AG20443 (cell line): ENCODE measurements around the gene REEP2.
"Not testable (repeated sequence)": the region's sequence is repeated elsewhere in the genome, so short reads cannot be mapped to it uniquely, and the experiment has no call there.

Experiments
- DNase-seq: peaks from one replicate; pipeline ENCODE4 v3.0.0; 2012; ENCODE audit warnings: low spot score, mixed read lengths

REEP2 gene, protein sequence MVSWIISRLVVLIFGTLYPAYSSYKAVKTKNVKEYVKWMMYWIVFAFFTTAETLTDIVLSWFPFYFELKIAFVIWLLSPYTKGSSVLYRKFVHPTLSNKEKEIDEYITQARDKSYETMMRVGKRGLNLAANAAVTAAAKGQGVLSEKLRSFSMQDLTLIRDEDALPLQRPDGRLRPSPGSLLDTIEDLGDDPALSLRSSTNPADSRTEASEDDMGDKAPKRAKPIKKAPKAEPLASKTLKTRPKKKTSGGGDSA

DNA sequence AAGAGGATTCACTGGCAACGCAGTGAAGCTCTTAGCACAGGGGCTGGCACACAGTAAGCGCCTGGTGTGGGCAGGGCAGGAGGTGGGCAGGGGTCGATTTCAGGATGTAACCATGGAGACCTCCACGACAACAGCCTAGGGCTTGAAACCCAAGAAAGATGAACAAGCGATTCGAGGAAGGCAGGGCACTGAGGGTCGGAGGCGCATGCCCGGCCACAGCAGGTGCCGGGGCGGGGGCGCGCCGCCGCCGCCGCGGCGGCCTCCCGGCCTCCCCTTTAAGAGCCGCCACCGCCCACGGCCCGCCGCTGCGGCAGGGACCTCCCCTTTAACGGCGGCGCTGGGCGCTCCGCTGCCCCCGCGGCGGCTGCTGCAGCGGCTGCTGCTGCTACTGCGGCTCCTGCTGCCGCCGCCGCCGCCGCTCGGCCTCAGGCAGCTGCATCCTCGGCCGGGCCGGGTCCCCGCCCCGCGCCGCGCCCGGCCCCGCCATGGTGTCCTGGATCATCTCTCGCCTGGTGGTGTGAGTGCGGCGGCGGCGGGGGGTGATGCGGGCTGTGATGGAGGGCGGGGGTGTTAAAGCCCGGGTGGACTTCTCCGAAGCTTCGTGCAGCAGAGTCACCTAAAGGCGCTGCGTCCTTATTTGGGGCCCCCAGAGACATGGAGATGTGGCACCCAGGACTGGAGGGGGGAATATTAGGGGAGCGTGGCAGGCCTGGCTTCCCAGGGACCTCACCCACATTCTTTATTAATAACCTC is at the start of gene REEP2:
Gene REEP2 (plus strand): TSS at position 334 of the 753 bp plus-strand sequence. CDS start 152 bp downstream, at position 486.
- peak; percentile 89 for DNase-seq

DNA sequence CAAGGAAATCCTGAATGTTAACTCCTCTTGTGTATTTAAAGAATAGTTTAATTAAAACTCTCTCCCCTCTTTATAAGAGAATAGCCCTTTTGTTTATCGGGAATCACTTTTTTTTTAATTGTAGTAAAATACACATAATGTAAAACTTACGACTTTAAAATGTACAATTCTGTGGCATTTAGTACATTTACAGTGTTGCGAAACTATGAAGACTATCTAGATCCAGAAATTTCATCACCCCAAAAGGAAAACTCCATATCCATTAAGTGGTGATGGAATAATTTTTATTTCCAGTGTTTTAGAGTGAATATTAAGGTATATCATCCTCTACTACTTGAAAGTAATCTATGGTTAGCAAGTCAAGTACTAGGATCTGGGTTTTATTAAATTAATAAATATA is 49.5 kb upstream of the REEP2 start:
- DNase-seq, result no peak

DNA sequence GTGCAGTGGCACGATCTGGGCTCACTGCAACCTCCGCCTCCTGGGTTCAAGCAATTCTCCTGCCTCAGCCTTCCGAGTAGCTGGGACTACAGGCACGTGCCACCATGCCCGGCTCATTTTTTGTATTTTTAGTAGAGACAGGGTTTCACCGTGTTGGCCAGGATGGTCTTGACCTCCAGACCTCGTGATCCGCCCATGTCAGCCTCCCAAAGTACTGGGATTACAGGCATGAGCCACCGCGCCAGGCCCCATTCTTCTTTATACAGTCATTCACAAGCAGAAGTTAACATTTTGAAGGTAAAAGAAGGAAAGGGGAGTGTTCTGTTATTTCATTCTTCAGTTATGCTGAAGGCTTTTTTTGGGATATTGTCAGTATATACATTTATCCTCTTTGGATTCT is 48.9 kb upstream of the REEP2 start:
- DNase-seq, result not testable (repeated sequence)

DNA sequence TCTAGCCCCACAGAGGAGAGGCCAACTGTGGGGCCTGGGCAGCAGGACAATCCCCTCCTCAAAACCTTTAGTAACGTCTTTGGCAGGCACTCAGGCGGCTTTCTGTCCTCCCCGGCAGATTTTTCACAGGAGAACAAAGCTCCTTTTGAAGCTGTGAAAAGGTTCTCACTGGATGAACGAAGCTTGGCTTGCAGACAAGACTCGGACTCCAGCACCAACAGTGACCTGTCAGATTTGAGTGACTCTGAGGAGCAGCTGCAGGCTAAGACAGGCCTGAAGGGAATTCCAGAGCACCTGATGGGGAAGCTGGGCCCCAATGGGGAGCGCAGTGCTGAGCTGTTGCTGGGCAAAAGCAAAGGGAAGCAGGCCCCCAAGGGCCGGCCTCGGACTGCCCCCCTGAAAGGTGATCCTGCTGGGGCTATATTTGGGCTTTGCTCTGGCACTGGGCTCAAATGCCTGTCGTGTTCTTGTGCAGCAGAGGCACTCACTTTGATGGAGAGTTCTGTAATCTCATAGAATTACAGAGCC is 46.9 kb upstream of the REEP2 start:
- no peak for DNase-seq

DNA sequence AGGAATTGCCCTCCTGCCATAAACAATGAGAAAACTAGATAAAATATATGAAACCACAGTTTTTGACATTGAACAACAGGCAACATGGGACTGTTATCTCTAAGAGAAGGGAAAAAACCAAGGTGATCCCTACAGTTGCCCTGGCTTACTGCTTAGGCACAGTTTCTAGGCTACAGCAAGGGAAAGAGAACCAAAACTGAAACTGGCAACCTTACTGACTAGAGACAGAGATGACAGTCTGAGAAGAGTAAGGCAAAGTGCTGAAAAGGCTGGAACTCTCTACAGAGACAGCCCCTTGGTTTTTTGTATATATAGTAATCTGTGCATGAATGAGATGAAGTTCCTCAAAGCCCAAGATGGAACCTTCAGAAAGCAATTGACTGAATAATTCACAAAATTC is 36.2 kb upstream of the REEP2 start:
- DNase-seq, result no peak

DNA sequence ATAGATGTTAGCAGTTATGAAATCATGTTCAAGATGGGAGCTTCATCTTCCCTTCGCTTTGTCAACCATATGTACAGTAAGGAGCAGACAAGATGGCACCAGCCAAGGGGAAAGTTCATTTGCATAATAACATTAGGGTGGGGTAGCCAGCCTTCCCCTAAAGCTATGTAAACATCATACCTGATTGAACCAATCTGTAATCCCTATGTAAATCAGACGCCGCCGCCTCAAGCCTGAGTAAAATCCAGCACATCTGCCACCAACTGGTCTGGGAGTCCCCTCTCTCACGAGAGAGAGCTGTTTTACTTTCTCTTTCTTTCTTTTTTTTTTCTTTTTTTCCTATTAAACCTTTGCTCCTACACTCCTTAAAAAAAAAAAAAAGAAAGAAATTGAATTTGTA is 30.8 kb upstream of the REEP2 start:
- DNase-seq, result no peak

DNA sequence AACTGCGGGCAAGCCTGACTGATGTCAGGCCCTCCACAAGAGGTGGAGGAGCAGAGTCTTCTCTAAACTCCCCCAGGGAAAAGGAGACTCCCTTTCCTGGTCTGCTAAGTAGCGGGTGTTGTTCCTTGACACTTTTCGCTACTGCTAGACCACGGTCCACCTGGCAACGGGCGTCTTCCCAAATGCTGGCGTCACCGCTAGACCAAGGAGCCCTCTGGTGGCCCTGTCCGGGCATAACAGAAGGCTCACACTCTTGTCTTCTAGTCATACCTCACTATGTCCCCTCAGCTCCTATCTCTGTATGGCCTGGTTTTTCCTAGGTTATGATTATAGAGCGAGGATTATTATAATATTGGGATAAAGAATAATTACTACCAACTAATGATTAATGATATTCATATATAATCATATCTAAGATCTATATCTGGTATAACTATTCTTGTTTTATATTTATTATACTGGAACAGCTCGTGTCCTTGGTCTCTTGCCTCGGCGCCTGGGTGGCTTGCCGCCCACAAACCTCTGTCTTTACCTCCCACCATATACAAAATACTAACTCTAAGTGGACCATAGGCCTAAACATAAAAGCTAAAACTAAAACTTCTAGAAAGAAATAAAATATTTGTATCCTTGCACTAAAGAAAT is 27.7 kb upstream of the REEP2 start:
- not testable (repeated sequence) for DNase-seq

DNA sequence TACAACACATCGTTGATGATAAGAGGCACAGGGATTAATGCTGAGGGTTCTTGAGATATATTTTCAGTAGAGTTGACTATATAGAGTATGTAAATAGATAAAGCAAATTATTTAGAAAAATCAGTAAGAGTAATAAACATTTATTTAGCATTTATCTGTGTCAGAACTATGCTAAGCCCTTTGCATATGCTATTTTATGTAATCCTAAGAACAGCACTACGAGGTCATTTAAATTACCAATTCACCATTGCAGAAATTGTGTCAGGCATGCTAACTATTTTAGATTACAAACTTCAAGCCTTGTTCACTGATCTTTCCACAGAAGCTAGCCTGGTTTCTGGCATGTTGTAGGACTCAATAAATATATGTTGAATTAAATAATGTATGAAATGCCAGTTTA is 20.4 kb upstream of the REEP2 start:
- no peak for DNase-seq

DNA sequence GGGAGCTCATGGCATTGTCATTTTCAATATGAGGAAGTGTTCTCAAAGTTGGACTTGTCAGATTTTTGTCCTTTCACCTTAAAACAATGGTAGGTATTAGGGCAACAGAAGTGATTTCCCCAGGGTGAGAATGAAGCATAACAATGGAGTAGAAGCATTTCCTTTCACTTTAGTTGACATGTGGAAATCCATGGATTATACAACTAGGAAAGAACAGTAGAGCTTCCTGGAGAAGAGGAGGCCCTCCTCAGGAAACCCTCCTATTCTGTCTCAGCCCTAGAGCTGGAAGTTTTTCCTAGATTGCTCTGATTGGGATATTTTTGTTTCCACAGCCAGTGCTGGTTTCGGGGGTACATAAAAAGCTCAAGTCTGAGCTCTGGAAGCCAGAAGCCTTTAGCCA is 13.8 kb upstream of the REEP2 start:
- DNase-seq, result no peak

DNA sequence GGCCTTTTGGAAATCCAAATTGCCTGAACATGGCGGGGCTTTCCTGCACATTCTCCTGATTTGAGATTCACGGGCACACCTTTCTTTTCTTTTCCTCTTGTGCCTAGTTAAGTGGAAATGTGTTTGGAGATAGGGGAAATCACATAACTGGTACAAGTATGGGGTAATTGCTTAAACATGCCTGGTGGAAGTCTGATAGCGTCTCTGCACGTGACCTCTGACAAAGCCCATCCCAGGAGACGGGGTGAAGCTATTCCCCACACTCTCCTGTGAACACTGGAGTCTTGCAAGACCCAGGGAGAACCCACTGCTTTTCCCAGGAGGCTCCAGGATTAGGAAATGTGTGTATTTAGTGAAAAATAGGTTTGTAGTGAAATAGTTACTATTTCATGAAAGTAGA is 2.9 kb upstream of the REEP2 start:
- no peak for DNase-seq

DNA sequence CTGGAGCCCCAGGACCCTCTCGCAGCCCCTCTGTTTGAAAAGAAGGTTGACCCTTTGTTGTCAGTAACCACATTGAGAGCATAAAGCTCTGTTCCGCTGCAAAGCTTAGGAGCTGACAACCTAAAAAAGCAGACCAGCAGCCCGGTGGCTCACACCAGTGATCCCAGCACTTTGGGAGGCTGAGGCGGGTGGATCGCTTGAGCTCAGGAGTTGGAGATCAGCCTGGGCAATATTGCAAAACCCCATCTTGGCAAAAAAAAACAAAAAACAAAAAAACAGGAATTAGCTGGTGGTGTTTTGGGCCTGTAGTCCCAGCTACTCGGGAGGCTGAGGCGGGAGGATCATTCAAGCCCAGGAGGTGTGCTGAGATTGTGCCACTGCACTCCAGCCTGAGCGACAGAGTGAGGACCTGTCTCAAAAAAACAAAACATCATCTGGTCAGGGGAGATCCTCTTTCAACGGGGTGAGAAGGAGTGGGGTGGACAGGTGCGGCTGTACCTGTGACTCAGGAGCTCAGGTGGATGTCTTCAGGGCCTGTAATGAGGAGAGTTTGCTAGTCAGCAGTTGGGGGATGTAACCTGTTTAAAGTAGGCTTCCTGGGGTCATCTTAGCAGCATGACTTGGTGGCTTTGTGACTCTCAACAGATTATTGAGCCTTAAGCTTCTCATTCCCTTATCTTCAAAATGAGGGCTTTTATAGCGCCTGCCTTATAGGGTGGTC is 694 bp upstream of the REEP2 start:
- DNase-seq, result no peak

DNA sequence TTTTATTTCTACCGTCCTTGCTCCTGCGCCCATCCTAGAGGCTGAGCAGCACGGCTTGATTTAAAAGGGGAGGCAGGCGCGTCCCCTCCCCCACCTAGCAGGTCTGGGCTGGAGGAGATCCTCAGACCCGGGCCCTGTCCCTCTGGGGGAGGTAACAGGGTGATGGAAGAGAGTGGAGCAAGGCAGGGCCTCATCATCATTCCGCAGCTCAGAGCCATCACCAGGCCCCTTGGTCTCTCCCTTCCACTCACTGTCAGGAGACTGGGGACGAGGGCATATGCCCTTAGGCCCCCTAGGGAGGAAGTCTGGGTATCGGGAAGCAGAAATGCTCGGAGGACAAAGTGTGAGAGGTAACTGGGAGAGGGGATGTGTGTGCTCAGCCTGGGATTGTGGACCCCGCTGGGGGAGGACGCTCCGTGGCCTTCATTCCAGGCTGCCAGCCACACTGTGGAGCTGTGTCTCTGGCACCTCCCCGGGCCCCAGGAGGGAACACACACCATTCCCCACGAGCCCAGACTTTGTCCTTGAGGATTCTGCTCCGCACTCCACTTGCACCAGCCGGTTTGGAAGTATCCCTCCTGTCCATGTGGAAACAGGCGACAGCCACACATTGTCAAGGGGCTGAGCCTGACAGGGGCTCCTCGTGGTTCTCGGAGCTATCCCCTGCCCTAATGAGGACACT is 761 bp downstream of the REEP2 start:
- no peak for DNase-seq

DNA sequence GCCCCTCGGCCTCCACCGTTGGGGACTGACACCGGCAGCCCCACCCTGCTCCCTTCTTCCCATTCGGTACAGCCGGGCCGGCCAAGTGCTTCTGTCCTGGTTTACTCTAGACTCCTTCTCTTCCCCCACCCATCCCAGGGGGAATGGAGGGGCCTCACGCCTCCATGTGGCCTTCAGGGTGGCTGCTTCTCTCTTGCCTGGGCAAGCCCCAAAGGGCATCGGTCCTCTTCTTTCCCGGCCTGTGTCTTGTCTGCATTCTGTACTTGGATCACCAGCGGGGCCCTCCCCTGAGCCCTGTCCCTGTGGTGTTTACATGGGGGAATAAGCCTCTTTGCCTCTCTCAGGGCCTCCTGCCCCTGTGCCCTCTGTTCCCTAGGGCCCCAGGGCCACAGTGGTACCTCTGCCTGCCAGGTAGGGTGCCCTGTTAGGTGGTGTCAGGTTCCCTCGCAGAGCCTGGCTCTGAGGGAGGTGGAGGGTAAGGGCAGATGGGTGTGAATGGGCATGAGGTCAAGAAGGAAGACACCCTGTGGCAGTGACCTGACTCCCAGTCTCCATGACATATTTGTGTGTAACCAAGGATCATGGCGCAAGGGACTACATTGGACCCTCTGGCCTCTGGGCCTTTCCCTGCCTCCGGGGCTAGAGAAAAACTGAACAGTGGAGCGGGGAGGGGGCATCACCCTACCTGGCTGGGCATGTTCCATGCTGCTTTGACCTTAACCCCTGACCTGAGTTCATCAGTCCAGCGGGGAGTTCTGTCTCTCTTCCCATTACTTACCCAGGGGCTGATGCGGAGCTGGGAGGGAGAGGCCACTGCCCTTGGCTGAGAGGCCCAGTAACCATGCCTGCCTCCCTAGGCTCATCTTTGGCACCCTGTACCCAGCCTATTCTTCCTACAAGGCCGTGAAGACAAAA is 1.6 kb downstream of the REEP2 start:
- DNase-seq, result no peak

DNA sequence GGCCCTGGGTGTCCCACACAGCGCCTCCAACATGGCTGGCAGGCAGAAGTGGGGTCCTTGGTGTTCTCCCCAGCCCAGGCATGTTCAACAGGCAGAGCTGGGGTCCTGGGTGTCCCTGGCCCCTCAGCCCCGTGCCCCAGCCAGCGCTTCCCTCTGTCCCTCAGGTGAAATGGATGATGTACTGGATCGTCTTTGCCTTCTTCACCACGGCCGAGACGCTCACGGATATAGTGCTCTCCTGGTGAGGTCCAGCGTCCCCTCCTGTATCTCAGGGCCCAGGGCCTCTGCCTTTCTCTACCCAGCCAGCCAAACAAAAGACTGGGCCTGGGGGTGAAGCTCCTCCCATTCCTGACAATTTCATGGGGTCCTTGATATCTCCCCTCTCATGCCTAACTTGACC is 2.4 kb downstream of the REEP2 start:
- DNase-seq, result no peak

DNA sequence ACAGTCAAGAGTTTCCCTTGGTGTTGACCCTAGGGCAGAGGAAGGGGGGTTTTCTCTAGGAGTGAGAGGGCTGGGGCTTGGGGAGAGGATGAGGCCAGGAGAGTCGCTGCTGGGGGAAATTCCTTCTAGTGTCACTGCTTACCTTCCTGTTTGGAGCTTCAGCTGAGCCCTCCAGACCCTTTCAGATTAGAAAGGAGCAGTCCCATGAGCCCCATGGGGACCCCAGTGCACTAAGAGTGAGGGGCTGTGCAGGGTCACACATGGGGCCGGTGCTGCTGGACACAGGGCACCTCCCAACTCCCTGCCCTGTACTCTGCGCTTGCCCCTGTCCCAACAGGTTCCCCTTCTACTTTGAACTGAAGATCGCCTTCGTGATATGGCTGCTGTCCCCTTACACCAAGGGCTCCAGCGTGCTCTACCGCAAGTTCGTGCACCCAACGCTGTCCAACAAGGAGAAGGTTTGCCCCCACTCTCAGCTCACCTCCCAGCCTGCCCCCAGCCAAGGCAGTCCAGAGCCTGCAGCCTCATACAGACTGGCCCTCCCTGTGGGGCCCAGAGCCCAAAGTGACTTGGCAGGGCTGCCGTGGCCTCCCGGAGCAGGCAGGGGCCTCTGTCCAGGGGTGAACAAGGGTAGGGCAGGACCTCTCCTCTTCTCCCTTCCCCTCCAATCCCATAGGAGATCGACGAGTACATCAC is 5.4 kb downstream of the REEP2 start:
- no peak for DNase-seq

DNA sequence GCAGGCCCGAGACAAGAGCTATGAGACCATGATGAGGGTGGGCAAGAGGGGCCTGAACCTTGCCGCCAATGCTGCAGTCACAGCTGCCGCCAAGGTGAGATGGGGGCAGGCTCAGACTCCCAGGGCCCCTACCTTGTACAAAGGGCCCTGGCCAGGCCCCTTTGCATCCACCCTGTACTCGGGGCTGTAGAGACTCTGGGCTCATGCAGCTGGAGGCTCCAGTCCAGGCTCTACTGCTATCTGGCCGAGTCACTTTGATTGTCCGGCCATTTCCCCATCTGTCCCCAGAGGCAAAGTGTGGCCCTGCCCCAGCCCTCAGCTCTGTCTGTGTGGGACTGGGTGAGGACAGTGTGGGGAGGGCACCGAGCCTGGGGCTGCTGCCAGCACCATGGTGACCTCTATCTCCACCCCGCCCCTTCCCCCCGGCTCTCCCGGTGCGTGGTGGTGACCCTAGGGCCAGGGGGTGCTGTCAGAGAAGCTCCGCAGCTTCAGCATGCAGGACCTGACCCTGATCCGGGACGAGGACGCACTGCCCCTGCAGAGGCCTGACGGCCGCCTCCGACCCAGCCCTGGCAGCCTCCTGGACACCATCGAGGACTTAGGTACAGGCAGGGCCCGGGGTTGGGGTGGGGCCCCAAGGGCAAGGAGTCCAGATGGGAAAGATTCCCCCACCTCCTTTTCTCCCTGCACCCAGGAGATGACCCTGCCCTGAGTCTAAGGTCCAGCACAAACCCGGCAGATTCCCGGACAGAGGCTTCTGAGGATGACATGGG is 6.1 kb downstream of the REEP2 start:
- DNase-seq, result no peak

DNA sequence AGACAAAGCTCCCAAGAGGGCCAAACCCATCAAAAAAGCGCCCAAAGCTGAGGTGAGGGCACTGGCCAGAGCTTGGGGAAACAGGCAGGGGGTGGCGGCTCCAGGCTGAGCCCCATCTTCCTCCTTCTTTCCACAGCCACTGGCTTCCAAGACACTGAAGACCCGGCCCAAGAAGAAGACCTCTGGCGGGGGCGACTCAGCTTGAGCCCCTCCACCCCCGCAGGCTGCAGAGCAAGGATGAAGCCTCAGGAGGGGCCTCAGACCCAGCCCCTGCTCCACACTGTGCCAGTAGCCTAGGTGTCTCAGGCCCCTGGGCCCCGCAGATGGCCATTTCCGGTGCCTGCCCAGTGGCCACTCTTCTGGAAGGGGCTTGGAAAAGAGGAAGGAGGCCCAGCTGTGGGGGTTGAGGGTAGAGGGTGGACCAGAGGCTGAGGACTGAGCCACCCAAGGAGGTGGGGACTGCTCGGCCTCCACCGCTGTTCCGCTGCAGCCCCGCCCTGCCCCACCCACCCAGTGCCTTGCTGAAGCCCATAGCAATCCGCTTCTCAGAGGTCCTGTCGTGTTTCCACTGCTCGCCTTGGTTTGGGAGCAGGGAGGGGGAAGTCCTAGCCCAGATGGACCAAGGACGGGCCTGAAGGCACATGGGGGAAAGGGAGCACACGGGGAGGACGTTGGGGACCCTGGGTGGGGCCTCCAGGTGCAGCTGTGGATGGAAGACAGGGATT is 6.9 kb downstream of the REEP2 start:
- no peak for DNase-seq

DNA sequence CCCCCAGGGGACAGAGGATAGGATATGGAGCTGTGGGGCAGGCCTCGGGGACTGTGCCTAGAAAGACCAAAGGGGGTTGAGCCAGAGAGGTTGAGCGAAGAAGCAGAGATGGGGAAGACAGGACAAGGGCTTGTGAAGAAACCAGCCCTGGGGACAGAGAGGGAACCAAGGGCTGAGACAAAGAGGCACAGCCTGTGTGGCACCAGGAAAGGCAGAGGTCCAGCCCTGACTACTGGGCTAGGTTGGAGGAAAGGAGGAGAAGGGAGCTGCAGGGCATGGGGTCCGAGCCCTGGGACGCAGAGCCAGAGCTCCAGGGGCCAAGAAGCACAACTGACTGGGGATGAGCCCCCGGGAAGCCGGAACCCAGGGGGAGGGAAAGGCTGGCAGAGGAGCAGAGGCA is 9.2 kb downstream of the REEP2 start:
- no peak for DNase-seq
